Mucosa of descending colon (tissue), 3 donors: Measurements from ENCODE around the gene ZNF423. TPM values are rescaled to one million over a fixed set of nuclear protein-coding genes. Genes with fewer than 3 reads are reported as not detected.

ENCODE experiments used
- ATAC-seq: fragments of 200-7000 bp; cut with Tn5 transposase; one replicate; pipeline ENCODE4 v1.9.1; 2020; ENCODE audit warnings: mild to moderate bottlenecking, moderate library complexity
- DNase-seq, 3 donors: peaks; one replicate each; pipeline ENCODE4 v3.0.0-alpha.2; 2020
- H3K36me3 ChIP-seq: fragments of 200-600 bp; one replicate; pipeline ENCODE4 v1.8.0; 2021; ENCODE audit warnings: low read depth, mild to moderate bottlenecking
- H3K4me1 ChIP-seq: fragments of 200-600 bp; one replicate; pipeline ENCODE4 v1.8.0; 2021; ENCODE audit warnings: low read depth, mild to moderate bottlenecking
- H3K4me3 ChIP-seq: fragments of 200-600 bp; one replicate; pipeline ENCODE4 v1.8.0; 2021; ENCODE audit warnings: mild to moderate bottlenecking
- H3K9me3 ChIP-seq: fragments of 200-600 bp; one replicate; pipeline ENCODE4 v1.8.0; 2021; ENCODE audit warnings: mild to moderate bottlenecking
- intact Hi-C, 2 donors: fragments of 100-400 bp; cut with DNase I in 1 of 2; cut with micrococcal nuclease in 1 of 2; formaldehyde crosslinking; loops; one replicate each; pipeline versions ENCODE4 v1.11.0 to v1.11.1; 2022; cut with DNase I, micrococcal nuclease
- total RNA-seq, 3 donors: library from RNA; stranded (reverse); fragmentation: NEBNext Ultra II Directional in 2 of 3; extraction: Animal tissue kit (Norgen Biotek cat#: 25700) in 2 of 3; gene quantifications; one replicate each; pipeline versions ENCODE4 v1.2.1 to v1.2.4, GENCODE V29; 2021 to 2023
- TF ChIP-seq, protein P1 (sequence below): fragments of 200-600 bp; IDR thresholded peaks from one replicate; pipeline ENCODE4 v1.8.0; 2022; ENCODE audit warnings: antibody characterized with exemption, mild to moderate bottlenecking
- donor health status: DM: no; HTN: no; CAD: no; lungs with moderate emphysema.
- donor health status: DM: no; HTN: no; CAD: no.
- donor health status: DM: no; HTN: yes; CAD: no.

The ZNF423 gene
- total RNA-seq, 3 donors from 2014 or later: 6.7 to 11.6 (median 11.0) TPM

DNA sequence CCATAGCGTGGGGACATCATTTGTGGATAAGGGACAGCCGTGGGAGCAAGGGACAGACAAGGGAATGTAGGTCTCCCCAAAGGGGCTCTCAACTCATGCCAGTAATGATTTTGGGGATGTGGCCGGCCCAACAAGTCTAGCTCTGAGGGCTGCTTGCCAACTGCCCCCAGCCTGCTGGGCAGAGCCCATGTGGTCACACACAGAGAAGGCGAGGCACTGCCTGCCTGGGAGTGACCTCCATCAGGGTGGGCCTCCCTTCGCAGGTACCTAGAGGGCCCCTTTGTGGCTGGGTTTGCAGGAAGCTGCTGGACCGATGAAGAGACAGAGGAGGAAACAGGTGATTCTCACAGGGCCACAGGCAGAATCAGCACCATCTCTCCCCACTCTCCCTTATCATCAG lies 305.2 kb downstream of the ZNF423 start:
- Histone ChIP-seq H3K36me3 (no peaks in the 10 kb centered on the region), H3K4me3 (no peak overlapping the region), H3K9me3 (no peaks in the 10 kb centered on the region), H3K4me1 (no peaks in the 10 kb centered on the region)
- TF ChIP-seq, protein P1, sequence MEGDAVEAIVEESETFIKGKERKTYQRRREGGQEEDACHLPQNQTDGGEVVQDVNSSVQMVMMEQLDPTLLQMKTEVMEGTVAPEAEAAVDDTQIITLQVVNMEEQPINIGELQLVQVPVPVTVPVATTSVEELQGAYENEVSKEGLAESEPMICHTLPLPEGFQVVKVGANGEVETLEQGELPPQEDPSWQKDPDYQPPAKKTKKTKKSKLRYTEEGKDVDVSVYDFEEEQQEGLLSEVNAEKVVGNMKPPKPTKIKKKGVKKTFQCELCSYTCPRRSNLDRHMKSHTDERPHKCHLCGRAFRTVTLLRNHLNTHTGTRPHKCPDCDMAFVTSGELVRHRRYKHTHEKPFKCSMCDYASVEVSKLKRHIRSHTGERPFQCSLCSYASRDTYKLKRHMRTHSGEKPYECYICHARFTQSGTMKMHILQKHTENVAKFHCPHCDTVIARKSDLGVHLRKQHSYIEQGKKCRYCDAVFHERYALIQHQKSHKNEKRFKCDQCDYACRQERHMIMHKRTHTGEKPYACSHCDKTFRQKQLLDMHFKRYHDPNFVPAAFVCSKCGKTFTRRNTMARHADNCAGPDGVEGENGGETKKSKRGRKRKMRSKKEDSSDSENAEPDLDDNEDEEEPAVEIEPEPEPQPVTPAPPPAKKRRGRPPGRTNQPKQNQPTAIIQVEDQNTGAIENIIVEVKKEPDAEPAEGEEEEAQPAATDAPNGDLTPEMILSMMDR: no peak
- ATAC-seq (no peak), DNase-seq (no peak)
- intact Hi-C loops: no loop called here

DNA sequence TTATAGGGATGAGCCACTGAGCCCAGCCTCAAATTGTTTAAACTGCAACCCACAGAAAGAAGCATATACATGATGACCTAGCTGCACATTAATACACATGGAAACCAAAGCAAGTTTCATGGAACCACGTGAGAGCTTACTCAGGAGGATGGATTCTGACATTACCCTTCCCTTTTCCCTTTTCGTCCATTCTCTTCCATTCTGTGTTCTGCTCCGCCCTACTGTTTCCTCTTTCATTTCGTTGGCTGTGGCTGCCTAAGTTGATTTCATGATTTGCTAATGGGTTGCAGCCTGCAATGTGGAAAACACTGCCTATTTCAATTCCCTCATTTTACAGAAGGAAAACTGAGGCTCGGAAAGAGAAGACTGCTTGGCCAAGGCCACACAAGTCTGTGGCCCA lies 305.8 kb downstream of the ZNF423 start:
- no peak for ATAC-seq
- intact Hi-C loops: no loop called here
- TF ChIP-seq, protein P1: no peak
- no peaks in the 10 kb centered on the region for H3K9me3 ChIP-seq
- H3K4me1 ChIP-seq: no peaks in the 10 kb centered on the region
- H3K36me3 ChIP-seq: no peaks in the 10 kb centered on the region
- H3K4me3 ChIP-seq: no peak overlapping the region
- no peak for DNase-seq

DNA sequence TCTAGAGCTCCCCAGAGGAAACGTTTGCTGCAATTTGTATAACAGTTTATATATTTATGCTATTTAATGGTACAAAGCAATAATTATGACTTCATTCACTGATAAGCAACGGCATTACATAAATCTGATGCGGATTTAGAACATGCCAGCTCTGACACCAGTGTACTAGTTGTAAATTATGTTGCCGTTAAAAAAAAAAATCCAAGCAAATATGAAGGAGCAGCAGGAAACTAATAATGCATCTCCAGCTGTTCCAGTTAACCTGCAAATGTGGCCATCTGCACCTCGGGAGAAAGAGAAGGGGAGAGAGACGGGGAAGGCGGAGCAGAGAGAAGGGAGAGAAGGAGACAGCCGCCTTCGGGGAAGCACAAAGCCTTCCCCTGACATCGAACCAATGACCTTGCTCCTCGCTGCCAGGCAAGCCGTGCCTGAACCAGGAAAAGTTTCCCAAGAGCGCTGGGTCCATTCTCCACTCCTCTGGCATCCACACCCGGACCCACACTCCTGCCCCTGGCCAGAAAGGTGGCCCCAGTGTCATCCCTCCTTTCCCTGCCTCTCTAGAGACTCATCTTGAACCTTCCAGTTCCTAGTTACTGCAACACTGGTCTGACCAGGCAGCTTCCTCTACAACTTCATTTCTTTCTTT lies 307.5 kb downstream of the ZNF423 start:
- no peaks in the 10 kb centered on the region for H3K4me1 ChIP-seq
- DNase-seq (no peak), ATAC-seq (no peak)
- intact Hi-C loops: no loop called here
- no peaks in the 10 kb centered on the region for H3K36me3 ChIP-seq
- no peaks in the 10 kb centered on the region for H3K9me3 ChIP-seq
- TF ChIP-seq, protein P1: no peak
- H3K4me3 ChIP-seq: no peak overlapping the region

DNA sequence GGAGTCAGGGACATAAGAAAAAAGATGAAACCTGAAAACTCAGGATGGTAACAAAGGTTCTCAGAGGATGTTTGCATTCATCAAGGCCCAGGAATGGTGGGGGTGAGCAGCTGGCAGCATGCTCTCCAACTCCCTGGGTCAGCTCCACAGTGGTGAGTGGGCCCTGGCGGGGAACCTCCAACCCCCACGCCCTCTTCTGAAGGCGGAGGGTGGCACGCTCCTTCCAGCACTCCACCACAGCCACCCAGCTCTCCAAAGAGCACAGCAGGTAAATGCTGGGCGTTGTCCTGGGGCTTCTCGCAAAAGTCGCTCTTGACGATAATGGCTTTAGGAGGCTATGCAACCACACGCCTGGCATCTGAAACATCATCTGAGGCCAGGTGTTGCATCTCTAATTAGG lies 308.5 kb downstream of the ZNF423 start:
- Histone ChIP-seq H3K9me3 (no peaks in the 10 kb centered on the region), H3K4me1 (no peaks in the 10 kb centered on the region), H3K36me3 (no peaks in the 10 kb centered on the region), H3K4me3 (no peak overlapping the region)
- ATAC-seq (no peak), DNase-seq (no peak)
- TF ChIP-seq, protein P1: no peak
- intact Hi-C loops: no loop called here

DNA sequence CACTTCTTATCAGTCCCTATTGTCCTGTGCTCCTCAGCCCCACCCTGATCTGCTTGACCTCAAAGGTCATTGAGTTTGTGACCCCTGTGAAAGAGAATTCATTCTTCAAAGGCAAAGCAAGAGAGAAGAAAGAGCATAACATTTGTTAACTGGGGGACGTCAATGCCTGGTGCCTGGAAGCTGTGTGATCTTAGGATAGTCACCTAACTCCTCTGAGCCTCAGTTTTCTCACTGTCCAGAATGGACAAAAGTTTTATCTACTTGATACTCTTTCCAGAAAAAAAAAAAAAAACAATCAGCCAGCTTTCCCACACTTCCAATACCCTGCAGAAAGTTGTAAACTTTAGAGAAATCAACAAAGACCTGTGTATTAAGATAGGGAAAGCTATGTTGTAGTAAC lies 309.2 kb downstream of the ZNF423 start:
- DNase-seq (no peak), ATAC-seq (no peak)
- no peaks in the 10 kb centered on the region for H3K9me3 ChIP-seq
- no peaks in the 10 kb centered on the region for H3K4me1 ChIP-seq
- intact Hi-C loops: no loop called here
- H3K36me3 ChIP-seq: no peaks in the 10 kb centered on the region
- TF ChIP-seq, protein P1: no peak
- no peak overlapping the region for H3K4me3 ChIP-seq
